Heart right ventricle (tissue), 16 donors: ENCODE data around the gene ZNF385C. TPM values are rescaled to one million over a fixed set of nuclear protein-coding genes. Genes with fewer than 3 reads are reported as not detected.

ENCODE experiments used
- ATAC-seq, 8 donors: fragments of 200-7000 bp; cut with Tn5 transposase; one replicate each; pipeline ENCODE4 v1.9.1; 2020; ENCODE audit warnings: mild to moderate bottlenecking in 8 of 8, moderate library complexity in 8 of 8, moderate number of reproducible peaks in 1 of 8
- DNase-seq, 2 donors: peaks; one replicate each; pipeline ENCODE4 v3.0.0-alpha.2; 2020
- H3K27ac ChIP-seq, 10 donors: fragments of 200-600 bp; sonication (generic) in 2 of 10; one replicate each; pipeline versions ENCODE4 v1.5.0 to v1.8.0; 2020 to 2022; ENCODE audit warnings: mild to moderate bottlenecking in 3 of 10
- H3K27me3 ChIP-seq, 7 donors: fragments of 200-600 bp; one replicate each; pipeline ENCODE4 v1.8.0; 2021 to 2022; ENCODE audit warnings: mild to moderate bottlenecking in 2 of 7
- H3K36me3 ChIP-seq, 9 donors: fragments of 200-600 bp; sonication (generic) in 1 of 9; one replicate each; pipeline versions ENCODE4 v1.5.0 to v1.8.0; 2020 to 2022; ENCODE audit warnings: mild to moderate bottlenecking in 2 of 9
- H3K4me1 ChIP-seq, 9 donors: fragments of 200-600 bp; sonication (generic) in 1 of 9; one replicate each; pipeline versions ENCODE4 v1.5.0 to v1.8.0; 2020 to 2022; ENCODE audit warnings: mild to moderate bottlenecking in 4 of 9
- H3K4me3 ChIP-seq, 10 donors: fragments of 200-600 bp; sonication (generic) in 2 of 10; one replicate each; pipeline versions ENCODE4 v1.5.0 to v1.8.0; 2020 to 2022; ENCODE audit warnings: mild to moderate bottlenecking in 7 of 10, moderate library complexity in 2 of 10
- H3K9me3 ChIP-seq, 11 donors: fragments of 200-600 bp in 10 of 11; sonication (generic) in 2 of 11; one replicate each; pipeline versions ENCODE4 v1.5.0 to v1.8.0; 2013 to 2022; ENCODE audit warnings: mild to moderate bottlenecking in 2 of 11, control low read depth in 1 of 11, moderate library complexity in 1 of 11
- WGBS, 2 donors: extraction: QIAGEN DNeasy Blood & Tissue Kit; methylation state at CpG; one replicate each; pipeline ENCODE4 v1.1.7; 2013; ENCODE audit warnings: inconsistent platforms in 1 of 2; 5-methylcytosine and 5-hydroxymethylcytosine counted together
- intact Hi-C, 10 donors: fragments of 100-400 bp; cut with DNase I; formaldehyde crosslinking; loops; one replicate each; pipeline versions ENCODE4 v1.11.1 to v1.14.2; 2022
- polyA plus RNA-seq, 2 donors: library from polyadenylated mRNA; stranded (reverse); fragments of 200-250 nt; gene quantifications; one replicate each; pipeline ENCODE4 v1.2.3, GENCODE V29; 2013
- total RNA-seq, 10 donors: library from RNA; stranded (reverse); fragmentation: NEBNext Ultra II Directional in 3 of 10; extraction: Animal tissue kit (Norgen Biotek cat#: 25700) in 3 of 10; gene quantifications; one replicate each; pipeline versions ENCODE4 v1.2.1 to v1.2.4, GENCODE V29; 2021 to 2023
- TF ChIP-seq, protein P1 (sequence below), 9 donors: fragments of 200-600 bp; sonication (generic) in 2 of 9; IDR thresholded peaks; one replicate each; pipeline versions ENCODE4 v1.5.0 to v1.8.0; 2021 to 2022; ENCODE audit warnings: antibody characterized with exemption in 9 of 9, mild to moderate bottlenecking in 5 of 9, moderate library complexity in 1 of 9
- donor health status: Arrhythmogenic right ventricular cardiomyopathy.
- donor health status: ischemic (EF 13 %, LVEDD 7.1; RV severe dilation, severe dysfunction).
- donor health status: healthy with polysubstance abuse.
- donor health status: DM: no; HTN: yes; CAD: no.
- donor health status: DM: no; HTN: no; CAD: no.
- donor health status: ischemic (EF 25% LVEDD 6.9; RV normal size, moderate dysfunction).
- donor health status: ischemic (EF 25% LVEDD 5.7; RV mildly dilated, moderate dysfunction).
- donor health status: healthy.
- donor health status: DM: yes; HTN: yes; CAD: no.
- donor health status: Ischemic cardiomyopathy.
- donor health status: ischemic (EF 35%, LVEDD 5.7; RV mildly dilated, moderate dysfunction).
- donor health status: nonischemic (EF 11% LVEDD 7.7; RV severe dilation, severe dysfunction).
- donor health status: DM: yes; HTN: yes; CAD: no.
- donor health status: PGD.
- donor health status: ischemic (EF 29% LVEDD 5.4; RV normal size, mild dysfunction).
- donor health status: nonischemic (EF 23%, LVEDD 6.1; RV moderate dilation, normal function).

Gene ZNF385C
- total and polyA plus RNA-seq, 12 donors: 0.09 to 0.56 (median 0.24) TPM; not detected in 1

- TF ChIP-seq, protein P1, sequence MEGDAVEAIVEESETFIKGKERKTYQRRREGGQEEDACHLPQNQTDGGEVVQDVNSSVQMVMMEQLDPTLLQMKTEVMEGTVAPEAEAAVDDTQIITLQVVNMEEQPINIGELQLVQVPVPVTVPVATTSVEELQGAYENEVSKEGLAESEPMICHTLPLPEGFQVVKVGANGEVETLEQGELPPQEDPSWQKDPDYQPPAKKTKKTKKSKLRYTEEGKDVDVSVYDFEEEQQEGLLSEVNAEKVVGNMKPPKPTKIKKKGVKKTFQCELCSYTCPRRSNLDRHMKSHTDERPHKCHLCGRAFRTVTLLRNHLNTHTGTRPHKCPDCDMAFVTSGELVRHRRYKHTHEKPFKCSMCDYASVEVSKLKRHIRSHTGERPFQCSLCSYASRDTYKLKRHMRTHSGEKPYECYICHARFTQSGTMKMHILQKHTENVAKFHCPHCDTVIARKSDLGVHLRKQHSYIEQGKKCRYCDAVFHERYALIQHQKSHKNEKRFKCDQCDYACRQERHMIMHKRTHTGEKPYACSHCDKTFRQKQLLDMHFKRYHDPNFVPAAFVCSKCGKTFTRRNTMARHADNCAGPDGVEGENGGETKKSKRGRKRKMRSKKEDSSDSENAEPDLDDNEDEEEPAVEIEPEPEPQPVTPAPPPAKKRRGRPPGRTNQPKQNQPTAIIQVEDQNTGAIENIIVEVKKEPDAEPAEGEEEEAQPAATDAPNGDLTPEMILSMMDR (IDR thresholded peaks at IDR 0.05): no peak
- no peaks in the 10 kb centered on the region for H3K9me3 ChIP-seq
- WGBS, 2 donors: 47 to 66% methylated on average over 2 of the region's 2 CpGs
- DNase-seq (no peak), ATAC-seq (no peak)
- peaks cover 0 to under 1% (median 0%) of the 10 kb centered on the region in 7 donors for H3K27me3 ChIP-seq
- H3K27ac ChIP-seq: no peak overlapping the region
- H3K36me3 ChIP-seq: no peaks in the 10 kb centered on the region
- no peak overlapping the region for H3K4me3 ChIP-seq
- H3K4me1 ChIP-seq: no peaks in the 10 kb centered on the region
- intact Hi-C loops: no loop called here
These were observed 18.7 kb downstream of the ZNF385C start for GRCh38 chr17:42079541-42079940.

GRCh38 chr17:42078396-42079043 lies 19.8 kb downstream of the ZNF385C start:
- intact Hi-C loops: no loop called here
- Histone ChIP-seq H3K27ac (no peak overlapping the region), H3K36me3 (no peaks in the 10 kb centered on the region), H3K4me3 (no peak overlapping the region), H3K27me3 (peaks cover 0 to 10% (median 5%) of the 10 kb centered on the region in 7 donors), H3K4me1 (no peaks in the 10 kb centered on the region), H3K9me3 (no peaks in the 10 kb centered on the region)
- ATAC-seq (no peak), DNase-seq (no peak)
- TF ChIP-seq, protein P1 (IDR thresholded peaks at IDR 0.05): no peak
- WGBS, 2 donors: 49 to 50% methylated on average over 8 of the region's 8 CpGs

DNA sequence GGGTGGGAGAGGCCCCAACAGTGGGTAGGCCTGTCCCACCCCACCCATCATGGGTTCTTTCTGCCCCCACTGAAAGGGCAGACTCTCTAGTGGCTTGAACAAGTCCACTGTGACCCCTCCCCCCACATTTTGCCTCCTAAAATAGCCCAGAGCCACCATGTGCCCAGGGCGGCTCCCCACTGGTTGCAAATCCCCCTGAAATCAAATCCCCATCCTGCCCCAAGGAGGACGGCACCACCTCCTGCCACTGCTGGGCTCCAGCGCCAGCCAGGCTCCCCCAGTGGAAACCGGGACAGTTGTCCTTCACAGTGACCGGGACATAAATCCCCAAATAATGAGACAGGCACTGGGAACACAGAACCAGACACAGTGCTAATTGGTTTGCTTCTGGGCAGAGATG lies 20.5 kb downstream of the ZNF385C start:
- no peaks in the 10 kb centered on the region for H3K36me3 ChIP-seq
- peaks cover 0 to 16% (median 12%) of the 10 kb centered on the region in 7 donors for H3K27me3 ChIP-seq
- no peaks in the 10 kb centered on the region for H3K9me3 ChIP-seq
- TF ChIP-seq, protein P1 (IDR thresholded peaks at IDR 0.05): no peak
- H3K4me3 ChIP-seq: no peak overlapping the region
- ATAC-seq (no peak), DNase-seq (no peak)
- intact Hi-C loops: no loop called here
- no peak overlapping the region for H3K27ac ChIP-seq
- 82 to 86% methylated on average over 5 of the region's 5 CpGs for WGBS, 2 donors
- H3K4me1 ChIP-seq: peaks cover 0 to 2% (median 0%) of the 10 kb centered on the region in 9 donors

DNA sequence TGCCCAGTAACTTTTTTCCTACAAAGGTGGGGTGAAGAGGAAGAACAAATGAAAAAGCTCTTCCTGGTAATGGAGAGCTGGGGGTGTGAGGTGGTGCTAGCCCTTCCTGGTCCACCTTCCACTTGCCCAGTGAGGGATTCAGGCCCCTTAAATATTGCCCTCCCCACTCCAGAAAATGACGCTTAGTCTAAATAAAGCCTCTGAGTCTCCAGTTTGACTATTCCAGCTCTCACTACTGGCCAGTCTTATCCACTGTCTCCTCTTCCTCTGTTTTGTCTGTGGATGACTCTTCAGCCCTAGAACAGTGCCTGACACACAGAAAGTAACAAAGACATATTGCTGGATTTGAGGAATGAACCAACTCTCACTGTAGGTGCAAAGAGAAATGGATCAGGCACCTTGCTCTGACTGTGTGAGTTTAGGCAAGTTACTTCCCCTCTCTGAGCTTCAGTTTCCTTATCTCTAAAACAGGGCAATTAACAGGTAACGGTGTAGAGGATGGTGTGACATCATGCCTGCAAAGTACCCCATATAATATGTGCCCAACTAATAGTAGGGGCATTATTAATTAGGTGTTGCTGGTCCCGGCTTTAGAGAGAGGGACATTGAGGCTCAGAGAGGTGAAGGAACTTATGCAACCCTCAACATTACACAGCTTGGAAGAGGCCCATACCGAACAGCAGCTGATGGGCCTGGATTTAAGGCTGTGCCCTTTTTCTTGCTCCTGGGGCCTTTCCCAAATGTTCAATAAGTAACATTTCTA lies 21.3 kb downstream of the ZNF385C start:
- Histone ChIP-seq H3K36me3 (no peaks in the 10 kb centered on the region), H3K4me3 (no peak overlapping the region), H3K27ac (no peak overlapping the region), H3K27me3 (peaks cover 0 to 24% (median 19%) of the 10 kb centered on the region in 7 donors), H3K4me1 (peaks cover 0 to 9% (median 5%) of the 10 kb centered on the region in 9 donors), H3K9me3 (no peaks in the 10 kb centered on the region)
- DNase-seq (no peak), ATAC-seq (peak in 2 of 8 donors; percentile 48 to 70)
- TF ChIP-seq, protein P1 (IDR thresholded peaks at IDR 0.05): no peak
- whole genome bisulfite sequencing, 2 donors: 79 to 84% methylated on average over 4 of the region's 4 CpGs
- intact Hi-C loops: no loop called here
